IMR-90 (cell line): ENCODE data around the gene BHLHA15. TPM values are rescaled to one million over a fixed set of nuclear protein-coding genes. Genes with fewer than 3 reads are reported as not detected.

Experiments used
- ATAC-seq: fragments of 200-7000 bp; cut with Tn5 transposase; 2 replicates; pipeline ENCODE4 v1.9.1; 2020; ENCODE audit warnings: low read depth, mild to moderate bottlenecking, moderate library complexity
- BruUV-seq: library from RNA; stranded (reverse); fragments of 400-500 nt; replicated peaks from 2 replicates; lab custom pipeline; 2021; lab: Mats Ljungman, UMichigan
- CTCF ChIA-PET: fragments of 300-600 bp; formaldehyde crosslinking; extraction: SDS; loops from one replicate; lab custom pipeline; 2021; ENCODE audit warnings: antibody characterized with exemption; lab: Yijun Ruan, JAX
- POLR2A ChIA-PET: fragments of 300-600 bp; sonication (Branson Sonifier 250); formaldehyde crosslinking; loops from one replicate; lab custom pipeline; 2022; ENCODE audit warnings: antibody characterized with exemption; ENCODE audit not compliant: unreplicated experiment; lab: Charles Lee
- DNase-seq: peaks from one replicate; pipeline ENCODE4 v3.0.0; 2013
- H2AFZ ChIP-seq: replicated peaks from 2 replicates; pipeline ENCODE3; 2013; ENCODE audit warnings: low read length, mild to moderate bottlenecking; ENCODE audit not compliant: poor library complexity
- H2AK5ac ChIP-seq: 2 replicates; pipeline ENCODE4 v1.6.1; 2013; ENCODE audit warnings: low read depth, low read length, inconsistent platforms
- H2AK9ac ChIP-seq: replicated peaks from 2 replicates; pipeline ENCODE3; 2013; ENCODE audit warnings: mild to moderate bottlenecking, low read depth, low read length, moderate library complexity; ENCODE audit not compliant: poor library complexity
- H2BK120ac ChIP-seq: 2 replicates; pipeline ENCODE4 v1.6.1; 2013; ENCODE audit warnings: low read depth, low read length, inconsistent platforms
- H2BK15ac ChIP-seq: 3 replicates; pipeline ENCODE4 v1.6.1; 2013; ENCODE audit warnings: low read depth, low read length, inconsistent platforms
- H2BK20ac ChIP-seq: 2 replicates; pipeline ENCODE4 v1.6.1; 2013; ENCODE audit warnings: low read depth, mild to moderate bottlenecking, inconsistent platforms, low read length, moderate library complexity
- H2BK5ac ChIP-seq: 2 replicates; pipeline ENCODE4 v1.6.1; 2013; ENCODE audit warnings: mild to moderate bottlenecking, low read depth, low read length, inconsistent platforms; ENCODE audit not compliant: poor library complexity, severe bottlenecking
- H3K14ac ChIP-seq: replicated peaks from 2 replicates; pipeline ENCODE4 v1.6.1; 2013; ENCODE audit warnings: low read depth, low read length, inconsistent platforms
- H3K18ac ChIP-seq: 2 replicates; pipeline ENCODE4 v1.6.1; 2013; ENCODE audit warnings: low read depth, low read length, control low read depth
- H3K23ac ChIP-seq: 2 replicates; pipeline ENCODE4 v1.6.1; 2013; ENCODE audit warnings: low read depth, low read length, inconsistent platforms
- H3K27ac ChIP-seq: 2 replicates; pipeline ENCODE4 v1.5.1; 2013; ENCODE audit warnings: mild to moderate bottlenecking, control low read depth, low read length; ENCODE audit not compliant: insufficient read depth
- H3K27me3 ChIP-seq: 2 replicates; pipeline ENCODE4 v1.6.1; 2013; ENCODE audit warnings: low read length; ENCODE audit not compliant: control insufficient read depth, insufficient read depth
- H3K36me3 ChIP-seq: 2 replicates; pipeline ENCODE4 v1.6.1; 2013; ENCODE audit warnings: low read length, mixed read lengths; ENCODE audit not compliant: control insufficient read depth, insufficient read depth
- H3K4ac ChIP-seq: 2 replicates; pipeline ENCODE4 v1.6.1; 2013; ENCODE audit warnings: low read depth, low read length, inconsistent platforms
- H3K4me1 ChIP-seq: 2 replicates; pipeline ENCODE4 v1.6.1; 2013; ENCODE audit warnings: low read length, mixed read lengths; ENCODE audit not compliant: control insufficient read depth, insufficient read depth
- H3K4me2 ChIP-seq: 2 replicates; pipeline ENCODE4 v1.6.1; 2013; ENCODE audit warnings: low read depth, mild to moderate bottlenecking, control low read depth, low read length, moderate library complexity
- H3K4me3 ChIP-seq: 2 replicates; pipeline ENCODE4 v1.5.1; 2013; ENCODE audit warnings: low read depth, mild to moderate bottlenecking, control low read depth, low read length, moderate library complexity; ENCODE audit not compliant: insufficient read depth
- H3K56ac ChIP-seq: 2 replicates; pipeline ENCODE4 v1.6.1; 2013; ENCODE audit warnings: low read length, inconsistent platforms; ENCODE audit not compliant: insufficient read depth; ENCODE audit errors: extremely low read depth
- H3K79me1 ChIP-seq, 2 experiments: 2 replicates each; pipeline ENCODE4 v1.6.1; 2013; ENCODE audit warnings: low read length in 2 of 2, inconsistent platforms in 1 of 2, low read depth in 1 of 2
- H3K9ac ChIP-seq: 2 replicates; pipeline ENCODE4 v1.6.1; 2013; ENCODE audit warnings: low read depth, low read length, control low read depth
- H3K9me1 ChIP-seq: 2 replicates; pipeline ENCODE4 v1.6.1; 2013; ENCODE audit warnings: low read length, inconsistent platforms; ENCODE audit not compliant: insufficient read depth
- H3K9me3 ChIP-seq: 2 replicates; pipeline ENCODE4 v1.6.1; 2013; ENCODE audit warnings: low read length; ENCODE audit not compliant: control insufficient read depth, insufficient read depth
- H4K20me1 ChIP-seq: 2 replicates; pipeline ENCODE4 v1.6.1; 2013; ENCODE audit warnings: low read length, inconsistent platforms; ENCODE audit not compliant: insufficient read depth
- H4K5ac ChIP-seq: 2 replicates; pipeline ENCODE4 v1.6.1; 2013; ENCODE audit warnings: mild to moderate bottlenecking, low read depth, low read length, control low read depth
- H4K8ac ChIP-seq, 2 experiments: 2 replicates each; pipeline ENCODE4 v1.6.1; 2013; ENCODE audit warnings: low read depth in 2 of 2, low read length in 2 of 2, control low read depth in 1 of 2, inconsistent platforms in 1 of 2
- H4K91ac ChIP-seq: 2 replicates; pipeline ENCODE4 v1.6.1; 2013; ENCODE audit warnings: low read depth, low read length, inconsistent platforms; ENCODE audit not compliant: insufficient read depth
- BHLHE40 ChIP-seq: fragments of 150-350 bp; IDR thresholded peaks from 2 replicates; pipeline ENCODE4 v1.6.1; 2016; ENCODE audit warnings: mild to moderate bottlenecking, low read depth, low read length
- CHD1 ChIP-seq: IDR thresholded peaks from 2 replicates; pipeline ENCODE4 v1.6.1; 2012; ENCODE audit warnings: low read depth, low read length, improper control_type of control experiment
- ELK1 ChIP-seq: fragments of 150-350 bp; IDR thresholded peaks from 2 replicates; pipeline ENCODE4 v1.6.1; 2016; ENCODE audit warnings: low read depth, mild to moderate bottlenecking, low read length, moderate library complexity, borderline replicate concordance
- FOS ChIP-seq: fragments of 150-350 bp; IDR thresholded peaks from 2 replicates; pipeline ENCODE4 v1.6.1; 2016; ENCODE audit warnings: low read depth, low read length
- MAFK ChIP-seq: IDR thresholded peaks from 2 replicates; pipeline ENCODE4 v1.6.1; 2012; ENCODE audit warnings: low read depth, low read length, improper control_type of control experiment
- MAZ ChIP-seq: IDR thresholded peaks from 2 replicates; pipeline ENCODE4 v1.6.1; 2012; ENCODE audit warnings: low read depth, mild to moderate bottlenecking, low read length, improper control_type of control experiment, moderate library complexity, borderline replicate concordance
- MXI1 ChIP-seq: IDR thresholded peaks from 2 replicates; pipeline ENCODE4 v1.6.1; 2012; ENCODE audit warnings: low read depth, mild to moderate bottlenecking, low read length, moderate library complexity, borderline replicate concordance
- NFE2L2 ChIP-seq: fragments of 150-350 bp; IDR thresholded peaks from 2 replicates; pipeline ENCODE4 v1.6.1; 2016; ENCODE audit warnings: low read depth, mild to moderate bottlenecking, low read length
- POLR2A ChIP-seq: IDR thresholded peaks from 2 replicates; pipeline ENCODE4 v1.6.1; 2012; ENCODE audit warnings: mild to moderate bottlenecking, low read depth, low read length
- RCOR1 ChIP-seq: IDR thresholded peaks from 2 replicates; pipeline ENCODE4 v1.6.1; 2012; ENCODE audit warnings: mild to moderate bottlenecking, low read length, improper control_type of control experiment; ENCODE audit not compliant: insufficient replicate concordance
- USF2 ChIP-seq: fragments of 150-350 bp; IDR thresholded peaks from 2 replicates; pipeline ENCODE4 v1.6.1; 2017; ENCODE audit warnings: mild to moderate bottlenecking, antibody characterized with exemption, low read length, low read depth
- WGBS, 2 experiments: methylation state at CpG; one replicate each; pipeline versions ENCODE4 v1.1.5 to v1.1.7; 2013; ENCODE audit warnings: missing lambda C conversion rate in 2 of 2; ENCODE audit not compliant: insufficient read length in 1 of 2; ENCODE audit errors: extremely low coverage in 2 of 2; 5-methylcytosine and 5-hydroxymethylcytosine counted together
- dilution Hi-C: fragments of 300-500 bp; cut with HindIII; formaldehyde crosslinking; loops from one replicate; pipeline ENCODE4 v1.14.3; 2018; ENCODE audit warnings: low sequenced_read_pairs; ENCODE audit not compliant: unreplicated experiment
- in situ Hi-C: fragments of 300-500 bp; cut with MboI; formaldehyde crosslinking; loops from 3 replicates; pipeline ENCODE4 v1.14.3; 2019; ENCODE audit warnings: low sequenced_read_pairs, inconsistent platforms, mixed read lengths
- intact Hi-C: fragments of 100-400 bp; cut with micrococcal nuclease; formaldehyde crosslinking; loops from 2 replicates; pipeline ENCODE4 v1.10.0; 2022
- polyA plus RNA-seq, 3 experiments: library from polyadenylated mRNA; depleted of rRNA; stranded (reverse); fragments of >200 nt; gene quantifications; 2 replicates each; pipeline ENCODE4 v1.2.3, GENCODE V29; 2012; ENCODE audit warnings: low replicate concordance in 1 of 3
- total RNA-seq: library from RNA; depleted of rRNA; stranded (reverse); fragments of >200 nt; gene quantifications from 2 replicates; pipeline ENCODE4 v1.2.3, GENCODE V29; 2012

BHLHA15 gene
- total and polyA plus RNA-seq, 2 of the 4 experiments (the other 2 are of a cell fraction), result not detected

DNA sequence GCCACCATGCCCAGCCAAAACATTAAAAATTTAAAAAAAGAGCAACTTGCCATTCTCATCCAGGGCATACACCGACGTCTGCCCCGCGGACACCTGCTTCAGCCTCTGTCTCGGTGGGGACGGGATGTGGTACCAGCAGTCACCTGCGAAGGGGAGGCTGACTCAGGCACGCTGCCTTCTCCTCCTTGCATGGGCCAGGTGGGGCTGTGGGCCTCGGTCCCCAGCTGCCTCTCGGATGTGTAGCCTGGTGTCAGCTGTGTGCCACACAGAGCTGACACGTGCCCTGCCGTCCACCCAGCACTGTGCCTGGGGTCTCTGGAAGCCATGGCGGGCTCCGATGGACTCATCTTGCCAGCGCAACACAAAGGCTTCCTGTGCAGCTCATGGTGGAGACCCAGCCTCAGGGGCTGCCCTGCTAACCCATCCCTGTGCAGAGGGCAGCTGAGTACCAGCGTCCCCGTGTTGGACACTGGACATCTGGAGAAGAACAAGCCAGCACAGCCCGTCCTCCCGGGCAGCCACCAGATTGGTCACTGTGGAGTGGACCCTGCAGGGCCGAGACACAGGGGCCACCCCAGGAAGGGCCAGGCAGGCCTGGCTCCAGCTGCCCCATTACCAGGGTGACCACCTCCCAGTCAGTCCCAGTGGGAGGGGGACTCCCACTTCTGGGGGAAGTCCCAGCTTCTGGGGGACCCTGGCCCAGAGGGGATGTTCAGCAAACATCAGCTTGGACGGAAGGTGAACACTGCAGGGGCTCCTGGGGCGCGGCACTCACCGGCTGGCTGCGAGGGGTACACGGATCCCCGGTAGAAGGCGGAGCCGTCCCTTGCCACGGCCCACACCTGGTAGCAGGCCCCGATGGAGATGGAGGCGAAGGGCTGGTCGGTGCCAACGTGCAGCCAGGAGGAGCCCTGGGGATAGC, 10.6 kb downstream of the BHLHA15 start:
- no TSS peak for BruUV-seq

More for the DNA sequence above, 10.6 kb downstream of the BHLHA15 start:
- Histone ChIP-seq H3K4ac (no peak overlapping the region), H2AK9ac (no peak overlapping the region), H3K56ac (no peak overlapping the region), H4K8ac (no peak overlapping the region), H3K27me3 (no peaks in the 10 kb centered on the region), H3K36me3 (peaks cover 36% of the 10 kb centered on the region), H3K9me1 (no peaks in the 10 kb centered on the region), H3K4me2 (no peak overlapping the region), H3K23ac (no peak overlapping the region), H2BK120ac (no peak overlapping the region), H4K91ac (no peak overlapping the region), H4K5ac (no peak overlapping the region), H3K4me3 (no peak overlapping the region), H3K4me1 (peaks cover 3% of the 10 kb centered on the region), H3K14ac (no peak overlapping the region), H2AFZ (no peak overlapping the region), H3K79me1 (no peaks in the 10 kb centered on the region), H3K9me3 (no peaks in the 10 kb centered on the region), H3K9ac (no peak overlapping the region), H2BK20ac (no peak overlapping the region), H2BK15ac (no peak overlapping the region), H3K27ac (no peak overlapping the region), H2BK5ac (no peak overlapping the region), H2AK5ac (no peak overlapping the region), H4K20me1 (no peaks in the 10 kb centered on the region), H3K18ac (no peak overlapping the region)
- no peak for DNase-seq
- 98% methylated on average over 24 of the region's 34 CpGs; no CpG with 5 or more reads in 1 of the 2 experiments for WGBS, 2 experiments
- in situ Hi-C loops, result no loop called here
- dilution Hi-C loops, result no loop called here
- TF ChIP-seq POLR2A (no peak), FOS (no peak), MXI1 (no peak), CHD1 (no peak), ELK1 (no peak), RCOR1 (no peak), NFE2L2 (no peak), BHLHE40 (no peak), MAZ (no peak), MAFK (no peak), USF2 (no peak)
- ChIA-PET POLR2A (no interaction called here), CTCF (no interaction called here)
- intact Hi-C loops, result no loop called here
- ATAC-seq, result no peak
